ENCODE results near the gene ILDR1. TPM values are rescaled to one million over a fixed set of nuclear protein-coding genes. Genes with fewer than 3 reads are reported as not detected.

Gene ILDR1
- total and polyA plus RNA-seq, 4 donors, result 3.3 to 8.9 (median 4.2) TPM

DNA sequence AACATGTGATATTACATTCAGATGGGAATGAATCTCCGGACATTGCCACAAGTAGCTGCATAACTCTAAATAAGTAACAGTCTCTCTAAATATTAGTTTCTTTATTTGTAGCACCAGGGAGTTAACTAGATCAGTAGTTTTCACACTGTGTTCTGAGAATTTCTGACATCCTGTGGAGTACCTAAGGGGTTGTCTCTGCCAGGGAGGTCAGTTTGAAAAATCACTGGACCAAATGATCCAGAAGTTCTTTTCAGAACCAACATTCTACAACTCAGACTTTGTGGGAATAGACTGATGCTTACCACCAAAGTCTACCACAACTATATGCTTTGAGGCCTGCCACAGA is 9.0 kb upstream of the ILDR1 start:
- Histone ChIP-seq H3K4me1 (ENCODE audit: control insufficient read depth in 5 of 5, insufficient read depth in 5 of 5, low read length in 5 of 5) (no peaks in the 10 kb centered on the region), H3K9ac (ENCODE audit: insufficient read depth in 1 of 2, low read length in 2 of 2) (no peak overlapping the region), H3K36me3 (ENCODE audit: control insufficient read depth in 4 of 4, insufficient read depth in 4 of 4, low read length in 4 of 4) (no peaks in the 10 kb centered on the region), H3K27ac (ENCODE audit: low read depth in 1 of 2, low read length in 1 of 2) (no peak overlapping the region), H3K4me3 (no peak overlapping the region), H3K9me3 (ENCODE audit: control insufficient read depth in 4 of 4, insufficient read depth in 3 of 4, low read length in 3 of 4) (no peaks in the 10 kb centered on the region), H3K27me3 (ENCODE audit: control insufficient read depth in 3 of 3, insufficient read depth in 3 of 3, low read length in 2 of 3) (no peaks in the 10 kb centered on the region)
- DNase-seq (no peak), ATAC-seq (ENCODE audit: insufficient read depth, low FRiP score) (no peak)
- TF ChIP-seq, protein P1, sequence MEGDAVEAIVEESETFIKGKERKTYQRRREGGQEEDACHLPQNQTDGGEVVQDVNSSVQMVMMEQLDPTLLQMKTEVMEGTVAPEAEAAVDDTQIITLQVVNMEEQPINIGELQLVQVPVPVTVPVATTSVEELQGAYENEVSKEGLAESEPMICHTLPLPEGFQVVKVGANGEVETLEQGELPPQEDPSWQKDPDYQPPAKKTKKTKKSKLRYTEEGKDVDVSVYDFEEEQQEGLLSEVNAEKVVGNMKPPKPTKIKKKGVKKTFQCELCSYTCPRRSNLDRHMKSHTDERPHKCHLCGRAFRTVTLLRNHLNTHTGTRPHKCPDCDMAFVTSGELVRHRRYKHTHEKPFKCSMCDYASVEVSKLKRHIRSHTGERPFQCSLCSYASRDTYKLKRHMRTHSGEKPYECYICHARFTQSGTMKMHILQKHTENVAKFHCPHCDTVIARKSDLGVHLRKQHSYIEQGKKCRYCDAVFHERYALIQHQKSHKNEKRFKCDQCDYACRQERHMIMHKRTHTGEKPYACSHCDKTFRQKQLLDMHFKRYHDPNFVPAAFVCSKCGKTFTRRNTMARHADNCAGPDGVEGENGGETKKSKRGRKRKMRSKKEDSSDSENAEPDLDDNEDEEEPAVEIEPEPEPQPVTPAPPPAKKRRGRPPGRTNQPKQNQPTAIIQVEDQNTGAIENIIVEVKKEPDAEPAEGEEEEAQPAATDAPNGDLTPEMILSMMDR (IDR thresholded peaks at IDR 0.05; ENCODE audit: control extremely low read depth, extremely low read depth), result no peak
- WGBS, 2 donors, result 89 to 100% methylated on average over 1 of the region's 1 CpG

DNA sequence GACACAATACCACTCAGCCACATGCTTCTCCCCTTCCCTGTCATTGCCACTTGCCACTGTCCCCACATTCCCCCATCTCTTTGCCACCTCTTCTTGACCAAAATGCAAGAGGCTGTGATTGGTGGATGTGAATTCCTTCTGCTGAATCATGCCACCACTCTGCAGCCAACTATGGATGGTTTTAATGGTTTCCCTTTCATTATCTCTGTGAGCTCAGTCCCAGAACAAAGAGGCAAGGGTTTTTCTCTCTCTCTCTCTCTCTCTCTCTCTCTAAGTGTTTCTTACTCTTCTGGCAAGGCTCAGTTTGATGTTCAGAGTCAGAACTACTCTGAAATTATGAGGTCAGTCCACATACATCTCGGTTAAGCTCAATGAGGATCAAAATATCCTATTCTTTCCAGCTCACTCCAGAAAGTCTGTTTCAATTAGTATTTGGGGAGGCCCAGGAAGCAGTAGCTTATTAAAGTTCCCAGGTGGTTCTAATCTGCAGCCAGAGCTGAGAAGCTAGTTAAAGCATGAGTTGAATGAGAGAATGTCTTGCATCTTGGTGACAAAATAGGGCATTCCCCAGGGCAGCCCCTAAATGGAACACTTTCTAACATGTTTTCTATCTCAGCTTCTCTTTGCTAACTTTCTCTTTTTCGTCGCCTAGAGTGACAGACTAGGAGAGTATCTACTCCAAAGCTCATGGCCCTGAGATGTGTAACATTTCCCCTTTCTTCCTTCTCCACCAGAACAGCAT is 8.5 kb upstream of the ILDR1 start:
- Histone ChIP-seq H3K27ac (ENCODE audit: low read depth in 1 of 2, low read length in 1 of 2) (no peak overlapping the region), H3K9me3 (ENCODE audit: control insufficient read depth in 4 of 4, insufficient read depth in 3 of 4, low read length in 3 of 4) (no peaks in the 10 kb centered on the region), H3K4me3 (no peak overlapping the region), H3K4me1 (ENCODE audit: control insufficient read depth in 5 of 5, insufficient read depth in 5 of 5, low read length in 5 of 5) (no peaks in the 10 kb centered on the region), H3K9ac (ENCODE audit: insufficient read depth in 1 of 2, low read length in 2 of 2) (no peak overlapping the region), H3K27me3 (ENCODE audit: control insufficient read depth in 3 of 3, insufficient read depth in 3 of 3, low read length in 2 of 3) (no peaks in the 10 kb centered on the region), H3K36me3 (ENCODE audit: control insufficient read depth in 4 of 4, insufficient read depth in 4 of 4, low read length in 4 of 4) (no peaks in the 10 kb centered on the region)
- DNase-seq (no peak), ATAC-seq (ENCODE audit: insufficient read depth, low FRiP score) (no peak)
- TF ChIP-seq, protein P1 (IDR thresholded peaks at IDR 0.05; ENCODE audit: control extremely low read depth, extremely low read depth), result no peak
- WGBS, 2 donors, result 82% methylated on average over 3 of the region's 3 CpGs

DNA sequence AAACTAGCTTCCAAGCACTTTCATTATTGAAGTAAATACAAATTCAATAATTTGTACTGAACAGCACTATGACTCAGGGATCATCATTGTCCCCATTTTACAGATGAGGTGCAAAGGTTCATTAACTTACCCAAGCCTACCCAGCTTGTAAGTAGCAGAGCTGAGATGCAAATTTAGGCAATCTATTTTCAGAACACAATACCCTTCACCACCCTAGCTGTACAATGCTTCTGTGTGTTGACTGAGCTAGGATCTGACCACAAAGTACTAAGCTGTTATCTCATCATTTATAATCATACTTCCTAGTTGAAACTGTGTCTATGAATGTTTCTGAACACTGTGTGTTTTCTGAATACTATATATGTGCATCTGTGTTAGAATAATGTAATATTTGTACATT is 3.2 kb upstream of the ILDR1 start:
- ATAC-seq (ENCODE audit: insufficient read depth, low FRiP score) (no peak), DNase-seq (no peak)
- H3K9me3 ChIP-seq (ENCODE audit: control insufficient read depth in 4 of 4, insufficient read depth in 3 of 4, low read length in 3 of 4), result peaks cover 0 to 4% (median 0%) of the 10 kb centered on the region in 4 donors
- H3K9ac ChIP-seq (ENCODE audit: insufficient read depth in 1 of 2, low read length in 2 of 2), result no peak overlapping the region
- TF ChIP-seq, protein P1 (IDR thresholded peaks at IDR 0.05; ENCODE audit: control extremely low read depth, extremely low read depth), result no peak
- no peaks in the 10 kb centered on the region for H3K36me3 ChIP-seq (ENCODE audit: control insufficient read depth in 4 of 4, insufficient read depth in 4 of 4, low read length in 4 of 4)
- H3K4me3 ChIP-seq, result no peak overlapping the region
- H3K27ac ChIP-seq (ENCODE audit: low read depth in 1 of 2, low read length in 1 of 2), result no peak overlapping the region
- peaks cover 0 to under 1% (median 0%) of the 10 kb centered on the region in 5 donors for H3K4me1 ChIP-seq (ENCODE audit: control insufficient read depth in 5 of 5, insufficient read depth in 5 of 5, low read length in 5 of 5)
- peaks cover 0 to 9% (median 6%) of the 10 kb centered on the region in 3 donors for H3K27me3 ChIP-seq (ENCODE audit: control insufficient read depth in 3 of 3, insufficient read depth in 3 of 3, low read length in 2 of 3)

DNA sequence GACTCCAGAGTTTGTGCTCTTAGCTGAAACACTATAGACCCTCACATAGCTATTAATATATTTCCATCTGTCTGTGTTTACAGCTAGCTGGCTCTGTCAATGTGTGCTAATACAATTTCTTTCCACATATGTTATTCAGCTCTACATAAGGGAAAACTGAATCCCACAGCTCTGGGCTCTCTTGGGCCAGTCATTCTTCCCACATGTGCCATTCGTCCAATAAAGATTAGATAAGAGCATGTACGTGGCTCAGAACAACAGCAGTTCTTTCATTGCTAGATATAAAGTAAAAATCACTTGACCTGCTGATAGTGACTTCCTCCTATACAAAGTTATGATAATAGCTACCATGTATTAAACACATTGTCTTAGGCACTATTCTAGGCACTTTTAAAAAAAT is 2.8 kb upstream of the ILDR1 start:
- WGBS, 2 donors, result 41 to 75% methylated on average over 2 of the region's 2 CpGs
- DNase-seq (no peak), ATAC-seq (ENCODE audit: insufficient read depth, low FRiP score) (no peak)
- Histone ChIP-seq H3K27me3 (ENCODE audit: control insufficient read depth in 3 of 3, insufficient read depth in 3 of 3, low read length in 2 of 3) (peaks cover 0 to 9% (median 6%) of the 10 kb centered on the region in 3 donors), H3K9ac (ENCODE audit: insufficient read depth in 1 of 2, low read length in 2 of 2) (no peak overlapping the region), H3K4me1 (ENCODE audit: control insufficient read depth in 5 of 5, insufficient read depth in 5 of 5, low read length in 5 of 5) (peaks cover 0 to 4% (median 0%) of the 10 kb centered on the region in 5 donors), H3K9me3 (ENCODE audit: control insufficient read depth in 4 of 4, insufficient read depth in 3 of 4, low read length in 3 of 4) (peaks cover 0 to 4% (median 0%) of the 10 kb centered on the region in 4 donors), H3K36me3 (ENCODE audit: control insufficient read depth in 4 of 4, insufficient read depth in 4 of 4, low read length in 4 of 4) (no peaks in the 10 kb centered on the region), H3K27ac (ENCODE audit: low read depth in 1 of 2, low read length in 1 of 2) (no peak overlapping the region), H3K4me3 (no peak overlapping the region)
- TF ChIP-seq, protein P1 (IDR thresholded peaks at IDR 0.05; ENCODE audit: control extremely low read depth, extremely low read depth), result no peak

Measured in lung (tissue), 12 donors.